GM18909 (cell line): ENCODE measurements around the gene SPATA32.
"Not testable (repeated sequence)": the region's sequence is repeated elsewhere in the genome, so short reads cannot be mapped to it uniquely, and the experiment has no call there.

Experiments used
- ATAC-seq: cut with Tn5 transposase; IDR thresholded peaks from one replicate; pipeline ENCODE4 v1.9.1; 2021; ENCODE audit warnings: mild to moderate bottlenecking; ENCODE audit not compliant: unreplicated experiment, poor library complexity

Gene SPATA32

DNA sequence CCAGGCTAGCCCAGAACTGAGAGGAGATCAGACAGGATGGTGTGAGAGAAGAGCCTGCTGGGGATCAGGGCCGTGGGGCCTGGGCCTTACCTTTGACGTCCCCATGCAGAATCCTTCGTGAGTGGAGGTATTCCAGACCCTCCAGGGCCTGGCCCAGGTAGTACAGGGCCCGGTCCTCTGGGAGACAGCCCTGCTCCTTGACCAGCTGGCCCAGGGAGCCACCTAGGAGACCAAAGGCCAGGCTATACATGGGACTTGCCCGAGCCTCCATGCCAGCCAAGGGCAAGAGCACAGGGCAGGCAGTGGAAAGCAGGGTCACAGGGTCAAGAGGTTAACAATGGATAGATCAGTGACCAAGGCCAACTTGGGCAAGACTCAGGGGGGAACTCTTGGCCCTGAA is 12.1 kb upstream of the SPATA32 start:
- no peak for ATAC-seq

- no peak for ATAC-seq
These were observed 11.7 kb upstream of the SPATA32 start for GRCh38 chr17:45273551-45273957.

- ATAC-seq = no peak
These were observed 9.7 kb upstream of the SPATA32 start for GRCh38 chr17:45271603-45272002.

DNA sequence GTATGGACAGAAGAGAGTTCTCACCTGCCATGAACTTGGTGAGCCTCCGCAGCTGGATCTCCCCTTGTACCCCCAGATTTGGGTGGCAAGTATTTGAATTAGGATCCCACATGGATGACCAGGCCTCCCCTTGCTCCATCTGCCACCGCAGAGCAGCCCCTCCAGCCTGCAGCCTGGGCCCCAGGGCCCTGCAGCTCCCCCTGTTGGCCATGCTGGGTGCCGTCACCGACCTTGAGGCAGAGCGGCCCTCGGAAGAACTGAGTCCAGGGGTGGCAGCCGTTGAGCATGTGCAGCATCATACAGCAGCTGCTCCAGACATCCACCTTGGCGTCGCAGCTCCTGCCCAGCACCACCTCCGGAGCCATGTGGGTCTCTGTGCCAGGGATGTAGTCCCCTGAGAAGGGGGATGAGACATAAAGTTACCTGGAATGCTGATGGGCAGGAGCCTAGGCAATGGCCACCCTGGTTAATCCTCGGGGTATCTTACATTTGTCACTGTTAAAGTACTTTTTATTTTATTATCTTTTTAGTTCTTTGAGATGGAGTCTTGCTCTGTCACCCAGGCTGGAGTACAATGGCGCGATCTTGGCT is 9.0 kb upstream of the SPATA32 start:
- ATAC-seq = no peak

DNA sequence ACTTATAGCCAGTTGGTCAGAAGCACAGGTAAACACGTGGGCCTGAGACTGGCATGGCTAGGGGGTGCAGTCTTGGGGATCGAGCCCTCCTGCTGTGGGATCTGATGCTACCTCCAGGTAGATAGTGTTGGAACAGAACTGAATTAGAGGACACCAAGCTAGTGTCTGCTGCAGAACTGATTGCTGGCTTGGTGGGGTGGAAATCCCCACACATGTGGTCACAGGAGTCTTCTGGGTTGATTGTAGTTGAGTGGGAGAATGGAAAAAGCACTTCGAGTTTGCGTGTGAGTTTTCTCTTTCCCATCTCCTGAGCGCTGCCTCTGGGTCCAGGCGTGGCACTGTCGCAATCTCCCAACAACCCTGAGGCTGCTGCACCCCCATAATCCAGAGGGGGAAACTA is 8.0 kb upstream of the SPATA32 start:
- ATAC-seq = no peak

DNA sequence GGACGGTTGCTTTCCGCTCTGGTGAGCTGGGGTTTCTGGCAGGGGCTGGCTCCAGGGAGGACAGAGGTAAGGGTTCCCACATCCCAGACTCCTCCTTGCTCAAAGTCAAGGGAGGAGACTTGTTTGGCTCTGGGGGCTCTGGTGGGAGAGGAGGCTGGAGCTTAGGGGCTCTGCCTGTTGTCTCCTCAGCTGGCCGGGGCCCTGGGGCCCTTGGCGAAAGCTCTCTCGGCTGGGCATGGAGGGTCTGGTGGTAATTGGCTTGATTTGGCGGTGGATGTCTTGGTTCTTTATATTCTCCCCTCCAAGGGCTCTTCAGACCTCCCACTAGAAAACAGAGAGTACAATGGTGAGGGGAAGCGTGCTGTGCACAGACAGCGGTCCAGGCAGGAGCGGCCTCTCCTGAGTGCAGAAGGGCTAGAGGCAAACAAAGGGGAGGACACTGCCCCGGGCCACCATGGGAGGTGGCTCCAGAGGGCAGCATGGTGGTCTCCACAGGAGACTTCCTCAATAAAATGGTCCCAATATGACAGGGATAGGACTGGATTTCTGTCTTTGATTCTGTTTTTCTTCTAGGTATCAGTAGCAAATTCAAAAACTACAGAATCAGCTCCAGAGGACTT is 5.7 kb upstream of the SPATA32 start:
- ATAC-seq = no peak

DNA sequence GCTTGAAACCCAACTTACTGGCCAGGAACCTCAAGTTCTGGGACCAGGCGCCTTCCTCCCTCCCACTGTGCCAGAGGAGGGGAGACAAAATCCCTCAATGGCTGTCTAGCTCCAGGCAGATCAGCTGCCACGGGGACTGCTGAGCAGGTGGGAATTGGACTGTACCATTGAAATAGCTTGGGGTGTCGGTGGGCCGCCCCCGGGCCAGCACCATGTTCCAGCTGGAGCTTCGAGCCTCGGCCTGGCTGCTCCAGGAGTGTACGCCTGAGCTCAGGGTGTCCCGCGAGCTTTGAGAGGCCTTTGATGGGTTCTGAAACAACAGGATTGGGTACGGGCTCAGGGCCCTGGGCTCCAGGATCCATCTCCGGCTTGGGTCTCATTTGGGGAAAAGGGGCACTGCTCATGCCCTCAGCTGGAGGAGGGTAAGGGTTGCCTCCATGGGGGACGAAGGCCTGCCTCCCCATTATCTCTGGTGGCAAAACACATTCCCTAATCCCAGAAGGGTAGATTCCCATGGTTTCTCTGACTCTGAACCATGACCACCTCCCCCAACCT is 4.6 kb upstream of the SPATA32 start:
- no peak for ATAC-seq

DNA sequence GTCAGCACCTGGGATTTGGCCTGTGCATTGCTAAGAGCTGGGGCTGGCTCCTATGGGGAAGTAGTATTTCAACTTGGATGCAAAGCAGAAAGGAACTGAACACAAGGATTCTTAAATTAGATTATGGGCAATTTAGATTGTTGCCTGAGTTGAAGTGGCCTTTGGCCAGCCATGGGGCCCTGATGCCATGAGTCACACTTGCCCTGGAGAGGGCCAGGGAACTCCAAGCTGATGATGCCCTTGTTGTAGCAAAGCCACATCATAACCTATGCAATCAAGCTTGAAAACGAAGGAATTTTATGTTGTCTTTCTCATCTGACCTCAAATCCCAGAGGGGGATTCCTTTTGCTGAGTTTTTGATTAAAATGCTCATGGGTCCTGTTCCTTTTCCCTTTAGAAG is 3.9 kb upstream of the SPATA32 start:
- ATAC-seq = no peak

GRCh38 chr17:45264988-45265387 is 3.1 kb upstream of the SPATA32 start:
- ATAC-seq = no peak

DNA sequence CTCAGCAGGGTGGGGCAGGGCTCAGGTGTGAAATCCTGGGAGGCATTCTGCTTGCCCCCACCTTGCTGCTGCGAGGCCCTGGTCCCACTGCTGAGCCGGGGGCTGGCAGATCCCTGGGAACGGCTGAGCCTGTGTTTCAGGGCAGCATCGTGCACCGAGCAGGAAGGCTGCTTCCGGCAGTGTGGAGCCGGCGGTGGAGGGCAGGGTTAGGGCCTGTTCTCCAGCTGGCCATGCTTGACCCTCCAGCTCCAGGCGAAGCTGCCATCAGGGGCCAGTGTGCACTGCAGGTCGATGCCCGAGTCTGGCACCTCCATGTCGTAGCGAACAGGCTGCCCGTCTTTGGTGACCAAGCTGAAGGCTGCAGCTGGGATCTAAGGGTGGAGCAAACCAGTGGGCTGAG is 2.5 kb upstream of the SPATA32 start:
- ATAC-seq = no peak

- ATAC-seq = no peak
These were observed 1.6 kb upstream of the SPATA32 start for GRCh38 chr17:45263477-45263860.

- ATAC-seq = no peak
These were observed 902 bp upstream of the SPATA32 start for GRCh38 chr17:45262516-45263476.

GRCh38 chr17:45260204-45260783 is 1.6 kb downstream of the SPATA32 start:
- no peak for ATAC-seq

DNA sequence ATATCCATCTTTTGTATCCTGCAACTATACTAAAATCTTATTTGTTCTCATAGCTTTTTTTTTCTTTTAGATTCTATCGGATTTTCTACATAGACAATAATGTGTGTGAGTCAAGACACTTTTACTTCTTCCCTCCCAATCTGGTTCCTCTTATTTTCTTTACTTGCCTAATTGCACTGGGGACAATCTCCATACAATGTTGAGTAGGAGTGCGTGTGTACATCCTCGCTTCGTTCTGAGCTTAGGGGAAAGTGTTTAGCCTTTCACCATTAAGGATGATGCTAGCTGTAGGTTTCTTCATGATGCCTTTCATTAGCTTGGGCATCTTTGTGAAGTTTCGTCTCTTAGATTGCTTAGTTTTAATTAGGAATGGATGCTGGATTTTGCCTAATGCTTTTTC is 2.9 kb downstream of the SPATA32 start:
- no peak for ATAC-seq

DNA sequence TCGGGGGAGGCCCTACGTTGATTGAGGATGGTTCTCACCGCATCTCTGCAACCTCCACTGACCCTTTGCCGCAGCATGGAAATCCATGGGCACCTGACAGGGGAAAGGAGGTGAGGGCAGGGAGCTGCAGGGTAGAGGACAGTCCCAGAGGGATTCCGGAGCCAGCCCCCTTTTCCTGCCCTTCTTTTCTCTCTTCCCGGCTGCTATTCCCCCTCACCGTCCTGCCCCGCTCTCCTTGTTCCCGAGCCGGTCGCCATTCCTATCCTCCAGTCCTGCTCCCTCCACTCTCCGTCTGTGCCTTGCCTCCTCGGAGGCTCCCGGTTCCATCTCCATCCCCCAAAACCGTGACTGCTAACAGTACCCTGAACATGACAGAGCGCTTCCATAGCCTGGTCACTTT is 4.8 kb downstream of the SPATA32 start:
- no peak for ATAC-seq

GRCh38 chr17:45256114-45256966 is 5.6 kb downstream of the SPATA32 start:
- ATAC-seq = no peak

- ATAC-seq = no peak
These were observed 6.5 kb downstream of the SPATA32 start for GRCh38 chr17:45255358-45255757.

- ATAC-seq = no peak
These were observed 8.0 kb downstream of the SPATA32 start for GRCh38 chr17:45253879-45254278.

DNA sequence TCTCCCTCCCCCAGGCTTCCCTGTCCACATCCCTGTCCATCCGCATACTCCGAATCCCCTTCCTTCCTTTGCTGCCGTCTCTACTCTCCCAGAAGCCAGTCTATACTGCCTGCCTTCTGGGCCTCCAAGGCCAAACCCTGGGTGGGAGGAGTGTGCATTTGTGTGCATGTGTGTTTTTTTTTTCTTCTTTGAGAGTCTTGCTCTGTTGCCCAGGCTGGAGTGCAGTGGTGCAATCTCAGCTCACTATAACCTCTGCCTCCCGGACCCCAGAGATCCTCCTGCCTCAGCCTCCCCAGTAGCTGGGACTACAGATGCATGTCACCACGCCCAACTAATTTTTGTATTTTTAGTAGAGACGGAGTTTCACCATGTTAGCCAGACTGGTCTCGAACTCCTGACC is 8.7 kb downstream of the SPATA32 start:
- not testable (repeated sequence) for ATAC-seq

DNA sequence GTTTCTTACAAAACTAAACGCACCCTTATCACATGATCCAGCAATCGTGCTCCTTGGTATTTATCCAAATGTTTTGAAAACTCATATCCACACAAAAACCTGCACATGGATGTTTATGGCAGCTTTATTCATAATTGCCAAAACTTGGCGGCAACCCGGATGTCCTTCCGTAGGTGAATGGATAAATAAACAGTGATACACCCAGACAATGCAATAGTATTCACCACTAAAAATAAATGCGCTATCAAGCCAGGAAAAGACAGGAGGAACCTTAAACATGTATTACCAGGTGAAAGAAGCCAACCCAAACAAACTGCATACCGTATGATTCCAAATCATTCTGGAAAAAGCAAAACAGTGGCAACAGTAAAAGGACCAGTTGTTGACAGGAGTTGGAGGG is 10.0 kb downstream of the SPATA32 start:
- ATAC-seq = no peak
